CD4-positive, alpha-beta T cell treated with Interleukin-17A for 1 hour (primary cell): ENCODE data around the gene ALOX12B.
"Not testable (repeated sequence)": the region's sequence is repeated elsewhere in the genome, so short reads cannot be mapped to it uniquely, and the experiment has no call there.

Source experiments
- DNase-seq: peaks from one replicate; pipeline ENCODE4 v3.0.0-alpha.2; 2020

The ALOX12B gene

DNA sequence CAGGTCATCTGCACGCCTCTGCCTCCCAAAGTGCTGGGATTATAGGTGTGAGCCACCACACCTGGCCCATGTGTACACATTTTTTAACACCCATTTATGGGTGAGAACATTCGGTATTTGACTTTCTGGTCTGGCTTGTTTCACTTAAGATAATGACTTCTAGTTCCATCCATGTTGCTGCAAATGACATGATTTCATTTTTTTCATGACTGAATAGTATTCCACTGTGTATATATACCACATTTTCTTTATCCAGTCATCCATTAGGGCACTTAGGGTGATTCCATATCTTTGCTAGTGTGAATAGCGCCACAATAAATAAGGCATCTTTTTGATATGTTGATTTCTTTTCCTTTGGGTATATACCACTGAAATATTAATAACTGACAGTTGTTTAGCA is 5.6 kb downstream of the ALOX12B start:
- no peak for DNase-seq

DNA sequence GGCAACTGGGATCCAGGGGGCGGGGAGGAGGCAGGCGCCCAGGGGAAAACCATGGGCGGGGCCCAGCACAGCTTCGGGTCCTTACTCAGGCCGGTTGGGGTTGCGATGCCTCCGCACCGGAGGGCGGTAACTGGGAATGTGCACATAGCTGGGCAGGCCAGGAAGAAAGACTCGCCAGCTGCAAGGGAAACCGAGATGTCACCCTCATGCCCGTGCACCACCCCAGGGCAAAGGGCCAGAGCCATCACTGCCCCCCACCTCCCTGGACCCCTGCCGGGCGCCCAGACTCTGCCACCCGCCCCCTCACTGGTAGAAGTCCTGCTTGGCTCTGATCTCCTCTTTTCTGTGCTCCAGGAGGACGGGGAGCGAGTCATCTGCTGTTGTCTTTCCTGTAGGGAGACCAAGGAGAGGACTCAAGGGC is 6.7 kb downstream of the ALOX12B start:
- DNase-seq, result no peak

DNA sequence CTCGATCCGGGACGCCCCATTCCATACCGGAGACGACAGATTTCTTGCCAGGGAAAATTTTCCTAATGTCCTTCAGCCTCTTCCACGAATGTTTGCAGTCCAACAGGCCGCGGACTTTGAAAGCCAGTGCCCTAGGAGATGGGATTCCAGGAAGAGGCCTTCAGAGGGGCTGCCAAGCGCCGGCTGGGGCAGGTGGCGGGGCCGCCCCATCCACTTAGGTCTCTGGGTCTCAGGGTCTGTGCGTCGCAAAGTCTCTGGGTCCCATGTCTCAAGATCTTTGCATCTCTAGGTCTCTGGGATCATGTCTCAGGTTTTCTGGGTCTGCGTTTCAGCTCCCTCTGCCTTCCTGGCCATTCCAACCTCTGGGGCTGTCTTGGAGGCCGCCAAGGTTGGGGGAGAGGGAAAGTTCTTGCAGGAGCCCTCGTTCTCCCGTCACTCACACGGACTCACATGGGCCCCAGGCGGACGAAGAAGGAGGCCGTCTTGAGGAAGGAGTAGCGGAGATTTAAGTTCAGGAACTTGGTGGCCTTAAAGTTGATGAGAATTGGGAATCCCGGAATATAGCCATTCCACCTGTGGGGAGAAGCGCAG is 7.2 kb downstream of the ALOX12B start:
- DNase-seq, result no peak

DNA sequence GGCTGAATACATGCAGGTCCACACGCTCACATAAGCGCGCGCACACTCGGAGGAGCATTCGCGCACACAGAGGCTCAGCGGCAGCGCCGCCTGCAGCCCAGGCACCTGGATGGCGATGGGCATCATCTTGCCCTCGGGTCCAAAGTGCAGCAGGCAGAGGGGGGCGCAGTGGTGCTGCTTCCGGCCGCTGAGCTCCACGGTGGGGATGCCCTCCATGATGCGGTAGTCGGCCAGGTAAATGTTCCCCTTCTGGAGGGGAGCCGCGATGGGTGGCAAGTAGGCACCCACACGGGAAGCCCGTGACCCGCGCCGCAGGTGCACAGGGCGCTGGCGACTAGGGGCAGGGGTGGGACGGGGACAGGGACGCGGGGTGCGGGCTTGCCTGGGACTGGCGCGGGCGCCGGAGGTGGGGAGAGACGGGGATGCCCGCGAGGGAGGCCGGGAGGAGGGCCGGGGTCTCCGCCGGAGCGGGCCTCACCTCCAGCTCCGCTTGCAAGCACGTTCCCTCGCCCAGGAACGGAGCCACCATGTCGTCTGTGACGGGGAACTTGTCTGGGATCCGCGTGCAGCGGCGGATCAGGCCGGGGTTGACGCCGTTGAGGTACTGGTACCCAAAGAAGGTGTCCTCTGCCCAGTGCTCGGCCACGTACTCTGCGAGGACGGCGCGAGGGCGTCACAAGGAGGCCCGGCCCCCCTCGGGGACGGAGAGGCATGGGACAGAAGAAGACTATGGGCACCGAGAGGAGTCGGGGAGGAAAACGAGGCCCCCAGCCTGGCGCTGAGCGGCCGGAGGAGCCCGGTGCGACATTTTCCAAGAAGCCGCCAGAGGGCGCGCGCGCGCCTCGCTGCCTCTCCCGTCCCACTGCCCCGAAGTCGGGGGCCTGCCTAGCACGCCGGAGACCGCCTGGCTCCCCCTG is 8.0 kb downstream of the ALOX12B start:
- DNase-seq, result peak; percentile 85

DNA sequence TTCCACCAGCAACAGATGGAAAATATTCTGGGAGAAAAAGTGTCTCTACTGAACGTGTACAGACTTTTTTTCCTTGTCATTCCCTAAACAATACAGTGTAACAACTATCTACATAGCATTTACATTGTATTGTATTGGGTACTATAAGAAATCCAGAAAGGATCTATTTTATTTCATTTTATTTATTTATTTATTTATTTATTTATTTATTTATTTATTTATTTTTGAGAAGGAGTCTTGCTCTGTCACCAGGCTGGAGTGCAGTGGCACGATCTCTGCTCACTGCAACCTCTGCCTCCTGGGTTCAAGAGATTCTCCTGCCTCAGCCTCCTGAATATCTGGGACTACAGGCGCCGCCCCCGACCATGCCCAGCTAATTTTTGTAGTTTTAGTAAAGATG is 9.6 kb downstream of the ALOX12B start:
- DNase-seq, result not testable (repeated sequence)

DNA sequence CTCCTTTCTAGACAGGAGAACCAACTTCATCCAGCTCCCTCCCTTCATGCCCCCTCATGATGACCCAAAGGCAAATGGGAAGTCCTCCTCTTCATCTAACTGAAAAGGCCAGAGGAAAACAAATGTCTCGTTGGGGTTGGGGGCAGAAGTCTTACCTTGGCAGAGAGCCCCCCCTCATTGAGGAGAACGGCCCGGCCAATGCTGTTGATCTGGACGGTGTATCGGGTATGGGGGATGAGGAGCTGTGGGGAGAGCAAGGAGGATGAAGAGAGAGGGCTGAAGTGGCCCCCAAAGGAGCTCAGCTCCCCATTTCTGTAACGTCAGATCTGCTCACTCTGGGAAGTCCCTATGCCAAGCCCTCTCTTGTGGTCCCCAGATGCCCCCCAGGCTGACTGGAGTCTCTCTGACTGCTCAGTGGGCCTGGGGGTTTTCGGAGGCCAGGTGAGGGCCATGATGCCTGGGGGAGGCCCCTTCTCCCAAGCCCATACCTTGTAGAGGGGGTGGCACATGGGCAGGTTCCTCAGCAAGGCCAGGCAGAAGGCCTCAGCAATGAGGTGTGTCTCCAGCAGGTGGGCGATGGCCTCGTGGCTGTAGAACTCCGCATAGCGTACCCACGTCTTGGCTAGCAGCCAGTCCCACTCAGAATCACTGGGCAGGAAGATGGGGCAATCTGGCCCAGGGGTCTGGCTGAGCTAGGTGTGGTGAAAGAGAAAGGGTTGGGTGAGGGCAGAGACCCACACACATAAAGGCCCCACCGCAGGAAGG is 10.8 kb downstream of the ALOX12B start:
- no peak for DNase-seq

DNA sequence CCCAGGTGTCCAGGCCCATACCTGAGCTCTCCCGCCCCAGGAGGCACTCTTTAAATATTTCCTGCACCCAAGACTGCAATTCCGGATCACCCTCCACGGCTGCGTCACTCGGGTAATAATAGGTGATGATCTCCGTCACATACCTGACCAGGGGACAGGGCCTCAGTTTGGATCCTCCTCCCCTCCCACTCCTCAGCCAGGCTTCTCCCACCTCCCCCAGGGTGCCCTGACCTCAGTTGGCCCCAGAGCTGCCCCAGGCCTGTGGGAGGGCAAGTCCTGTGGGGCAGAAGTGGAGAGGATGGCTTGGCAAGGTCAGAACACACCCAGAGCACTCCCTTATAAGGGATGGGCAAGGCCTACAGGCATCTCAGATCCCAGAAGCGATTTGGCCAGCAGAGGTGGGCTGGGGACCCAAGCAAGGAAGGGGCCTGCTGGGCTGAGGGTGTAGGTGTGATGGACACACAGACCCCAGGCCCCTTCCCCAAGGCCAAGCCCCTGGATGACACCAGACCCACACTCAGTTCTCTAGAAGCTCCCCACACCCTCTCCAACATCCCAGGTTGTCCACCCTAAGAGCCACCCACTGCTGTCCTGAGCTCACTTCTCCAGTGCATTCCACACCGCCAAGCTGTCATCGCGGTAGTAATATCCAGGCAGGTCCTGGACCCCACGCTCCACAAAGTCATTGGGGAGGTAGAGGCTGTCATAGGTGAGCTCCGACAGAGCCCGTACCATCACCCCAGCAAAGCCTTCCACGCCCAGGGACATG is 11.8 kb downstream of the ALOX12B start:
- DNase-seq, result no peak

DNA sequence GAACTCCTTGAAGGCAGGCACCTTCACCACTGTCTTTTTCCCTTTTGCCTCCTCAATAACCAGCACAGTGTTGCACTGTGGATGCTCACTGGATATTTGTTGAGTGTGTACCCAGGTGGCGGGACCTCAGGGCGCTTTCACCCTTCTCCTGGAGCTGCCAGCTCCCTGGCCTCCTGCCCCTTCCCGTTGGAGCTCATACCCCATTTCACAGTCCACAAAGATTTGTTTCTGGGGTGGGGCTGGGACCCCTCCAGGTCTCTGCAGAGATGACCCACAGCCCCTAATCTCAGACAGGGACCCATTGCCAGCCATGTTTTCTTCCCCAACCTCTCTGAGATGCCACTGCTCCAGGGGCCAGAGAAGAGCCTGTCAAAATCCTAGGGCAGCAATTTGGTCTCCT is 12.4 kb downstream of the ALOX12B start:
- no peak for DNase-seq

DNA sequence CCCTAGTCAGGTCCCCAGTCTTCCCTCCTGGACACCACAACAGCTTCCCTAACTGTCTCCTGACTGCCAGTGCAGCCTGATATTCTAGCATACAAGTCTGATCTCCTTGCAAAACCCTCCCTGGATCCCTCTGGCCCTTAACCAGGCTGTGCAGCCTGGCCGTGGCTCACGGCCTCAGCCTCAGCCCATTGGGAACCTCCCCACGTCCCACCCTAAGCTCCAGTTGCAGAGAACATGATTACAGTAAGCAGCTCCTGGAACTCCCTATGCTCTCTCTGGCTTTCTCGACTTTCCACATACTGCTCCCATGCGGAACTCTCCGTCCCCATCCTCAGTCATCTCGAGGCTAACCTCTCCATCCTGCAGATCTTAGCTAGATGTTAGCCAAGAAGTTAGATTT is 13.0 kb downstream of the ALOX12B start:
- no peak for DNase-seq

DNA sequence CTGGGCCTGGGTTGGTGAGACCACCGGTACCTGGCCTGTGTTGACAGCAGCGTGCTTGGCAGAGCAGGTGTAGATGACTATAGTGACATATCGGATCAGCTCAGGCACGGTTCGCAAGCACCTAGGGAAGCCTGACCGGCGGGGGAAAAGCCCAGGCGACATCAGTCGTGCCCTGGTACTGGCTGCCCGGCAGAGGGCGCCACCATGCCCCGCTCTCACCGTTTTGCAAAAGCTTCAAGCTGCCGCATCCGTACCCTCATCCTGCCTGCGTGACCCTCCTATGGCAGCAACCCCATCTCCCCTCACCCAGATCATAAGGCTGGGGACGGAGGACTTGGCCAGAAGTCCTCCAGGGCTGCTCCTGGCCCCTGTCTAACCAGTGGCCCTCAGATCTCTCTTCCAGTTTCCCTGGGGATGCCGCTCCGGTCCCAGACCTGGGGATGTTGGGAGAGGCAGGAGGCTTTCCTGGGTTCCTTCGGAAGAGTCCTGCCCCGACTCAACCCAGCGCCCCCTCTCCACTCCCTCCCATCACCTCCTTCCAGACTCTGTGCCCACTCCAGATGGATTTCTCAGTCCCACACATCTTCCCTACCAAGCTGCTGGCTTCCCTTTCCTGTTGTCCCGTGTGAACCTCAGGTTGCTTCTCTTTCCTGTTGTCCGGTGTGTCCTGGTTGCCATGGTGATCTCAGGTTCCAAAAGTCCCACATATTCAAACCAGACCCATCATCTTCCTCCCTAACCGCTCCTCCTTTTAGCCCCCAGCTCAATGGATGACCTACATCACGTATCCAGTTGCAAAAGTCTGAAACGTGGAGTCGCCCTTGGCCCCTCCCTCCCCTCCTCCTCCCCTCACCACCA is 13.7 kb downstream of the ALOX12B start:
- DNase-seq, result peak; percentile 89

DNA sequence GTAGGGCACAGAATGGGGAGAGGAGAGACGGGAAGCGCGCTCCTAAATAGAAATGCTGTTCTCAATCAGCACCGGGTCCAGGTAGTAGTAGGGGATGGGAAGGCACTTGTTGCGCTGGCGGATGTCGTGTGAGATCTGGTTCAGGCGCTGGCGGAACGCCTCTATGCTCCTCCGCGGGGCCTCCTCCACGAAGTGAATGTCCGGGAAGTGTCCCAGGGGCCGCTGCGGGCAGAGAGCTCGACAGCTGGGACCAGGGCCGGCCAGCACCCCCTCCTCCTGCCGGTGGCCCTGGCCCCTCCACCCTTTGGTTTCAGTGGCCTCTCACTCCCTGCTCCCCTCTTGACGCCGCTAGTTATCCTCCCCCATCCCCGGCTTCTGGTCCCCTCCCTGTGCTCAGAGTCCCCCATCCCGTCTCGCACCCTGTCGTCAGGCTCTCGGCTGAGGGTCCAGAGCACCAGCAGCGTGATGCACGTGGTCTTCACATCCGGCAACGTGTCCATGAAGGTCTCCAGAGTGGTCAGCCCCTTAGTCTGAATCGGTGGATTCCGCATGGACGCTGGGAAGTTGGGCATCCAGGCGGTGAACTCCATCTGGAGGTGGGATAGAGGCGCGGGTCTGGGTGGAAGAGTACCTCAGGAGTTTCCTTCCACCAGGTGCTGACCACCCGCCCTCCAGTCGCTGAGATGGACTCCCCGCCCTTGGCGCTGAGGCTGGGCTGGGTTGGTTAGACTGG is 14.6 kb downstream of the ALOX12B start:
- peak; percentile 33 for DNase-seq

DNA sequence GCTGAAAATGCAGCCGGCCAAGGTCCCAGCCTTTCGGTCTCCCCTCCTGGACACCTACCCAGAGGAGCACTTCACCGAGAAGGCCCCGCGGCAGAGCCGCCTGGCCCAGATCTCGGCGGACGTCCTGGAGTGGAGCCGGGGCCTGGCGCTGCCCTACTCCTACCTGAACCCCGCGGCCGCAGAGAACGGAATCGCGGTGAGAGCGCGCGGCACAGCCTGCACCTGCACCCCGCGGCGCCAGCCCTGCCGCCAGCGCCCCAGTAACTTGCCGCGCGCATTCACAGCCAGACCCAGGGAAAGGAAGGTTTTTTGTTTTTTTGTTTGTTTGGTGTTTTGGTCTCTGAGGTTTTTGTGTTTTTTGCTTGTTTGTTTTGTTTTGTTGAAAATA is 15.2 kb downstream of the ALOX12B start:
- no peak for DNase-seq

DNA sequence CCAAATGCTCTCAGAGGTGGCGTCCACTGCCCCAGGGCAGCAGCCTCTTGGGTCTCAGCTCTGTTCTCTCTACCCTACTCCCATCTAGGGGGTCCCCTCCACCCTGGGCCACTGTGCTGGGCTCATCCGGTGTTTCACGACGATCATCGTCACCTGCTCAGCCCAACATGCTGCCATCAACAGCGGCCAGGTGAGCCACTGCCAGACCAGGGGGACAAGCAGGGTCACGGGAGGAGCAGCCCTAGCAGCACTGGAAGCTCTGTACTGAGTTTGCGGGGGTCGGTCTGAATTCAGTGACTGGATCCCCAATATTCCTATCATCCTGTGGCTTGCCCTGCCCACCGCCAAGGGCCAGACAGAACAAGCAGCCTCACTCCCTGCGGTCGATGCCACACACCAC is 16.0 kb downstream of the ALOX12B start:
- no peak for DNase-seq

DNA sequence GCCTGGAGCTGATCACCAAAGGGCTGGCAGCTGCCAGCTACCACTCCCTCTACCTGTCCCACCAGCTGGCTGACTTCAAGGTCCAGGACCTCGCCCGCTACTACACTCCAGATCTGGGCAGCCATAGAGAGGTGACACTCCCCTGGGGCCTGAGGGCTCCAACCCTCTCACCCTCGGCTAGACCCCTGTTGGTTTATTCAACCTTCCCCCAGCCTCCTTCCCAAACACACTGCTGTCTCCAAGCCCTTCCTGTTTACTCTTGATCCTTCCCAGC is 18.0 kb downstream of the ALOX12B start:
- no peak for DNase-seq

DNA sequence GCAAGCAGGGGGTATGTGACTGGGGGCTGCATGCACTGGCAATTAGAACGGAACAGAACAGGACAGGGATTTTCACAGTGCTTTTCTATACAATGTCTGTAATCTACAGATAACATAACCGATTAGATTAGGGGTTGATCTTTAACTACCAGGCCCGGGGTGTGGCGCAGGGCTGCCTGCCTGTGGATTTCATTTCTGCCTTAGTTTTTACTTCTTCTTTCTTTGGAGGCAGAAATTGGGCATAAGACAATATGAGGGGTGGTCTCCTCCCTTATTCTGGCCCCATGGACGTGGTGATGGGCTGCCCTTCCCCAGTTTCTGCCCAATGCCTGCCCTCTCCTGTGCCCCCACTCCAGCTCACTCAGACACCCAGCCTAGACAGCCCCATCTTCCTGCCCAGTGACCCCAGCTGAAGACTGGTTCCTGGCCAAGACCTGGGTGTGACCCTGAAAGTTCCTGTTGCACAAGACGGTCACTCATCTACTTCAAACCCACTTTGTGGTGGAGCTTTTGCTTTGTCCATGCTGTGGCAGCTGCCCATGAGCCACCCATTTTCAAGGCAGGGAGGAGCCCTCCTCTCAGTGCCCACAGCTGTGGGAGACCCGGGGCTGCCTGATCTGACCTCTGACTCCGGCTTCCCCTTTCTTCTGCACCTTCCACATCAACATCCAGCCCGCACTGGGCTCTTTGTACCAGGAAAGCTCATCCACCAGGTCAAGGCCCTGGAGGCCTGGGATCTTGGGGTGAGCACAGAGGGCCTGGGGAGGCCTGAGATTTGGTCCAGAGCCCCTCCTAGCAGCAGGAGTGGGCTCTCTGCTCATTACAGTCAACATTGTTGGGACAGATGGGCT is 18.6 kb downstream of the ALOX12B start:
- no peak for DNase-seq

DNA sequence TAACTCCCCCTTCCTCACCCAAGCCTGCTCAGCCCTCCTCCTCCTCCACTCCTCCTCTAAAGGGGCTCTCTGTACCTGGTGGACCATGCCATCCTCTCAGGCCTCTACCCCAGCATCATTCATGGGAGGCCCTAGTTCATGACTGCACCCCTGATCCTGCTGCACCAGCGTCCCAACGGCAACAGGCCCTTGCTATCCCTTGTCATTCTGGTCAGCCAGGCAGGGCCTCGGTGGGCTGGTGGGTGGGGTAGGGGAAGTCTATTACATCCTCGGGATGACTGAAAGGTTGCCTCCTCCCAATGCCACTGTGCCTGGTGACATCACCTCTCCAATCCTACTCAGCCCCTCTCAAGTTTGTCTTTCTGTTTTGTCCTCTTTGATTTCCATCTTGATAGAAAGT is 19.7 kb downstream of the ALOX12B start:
- no peak for DNase-seq

DNA sequence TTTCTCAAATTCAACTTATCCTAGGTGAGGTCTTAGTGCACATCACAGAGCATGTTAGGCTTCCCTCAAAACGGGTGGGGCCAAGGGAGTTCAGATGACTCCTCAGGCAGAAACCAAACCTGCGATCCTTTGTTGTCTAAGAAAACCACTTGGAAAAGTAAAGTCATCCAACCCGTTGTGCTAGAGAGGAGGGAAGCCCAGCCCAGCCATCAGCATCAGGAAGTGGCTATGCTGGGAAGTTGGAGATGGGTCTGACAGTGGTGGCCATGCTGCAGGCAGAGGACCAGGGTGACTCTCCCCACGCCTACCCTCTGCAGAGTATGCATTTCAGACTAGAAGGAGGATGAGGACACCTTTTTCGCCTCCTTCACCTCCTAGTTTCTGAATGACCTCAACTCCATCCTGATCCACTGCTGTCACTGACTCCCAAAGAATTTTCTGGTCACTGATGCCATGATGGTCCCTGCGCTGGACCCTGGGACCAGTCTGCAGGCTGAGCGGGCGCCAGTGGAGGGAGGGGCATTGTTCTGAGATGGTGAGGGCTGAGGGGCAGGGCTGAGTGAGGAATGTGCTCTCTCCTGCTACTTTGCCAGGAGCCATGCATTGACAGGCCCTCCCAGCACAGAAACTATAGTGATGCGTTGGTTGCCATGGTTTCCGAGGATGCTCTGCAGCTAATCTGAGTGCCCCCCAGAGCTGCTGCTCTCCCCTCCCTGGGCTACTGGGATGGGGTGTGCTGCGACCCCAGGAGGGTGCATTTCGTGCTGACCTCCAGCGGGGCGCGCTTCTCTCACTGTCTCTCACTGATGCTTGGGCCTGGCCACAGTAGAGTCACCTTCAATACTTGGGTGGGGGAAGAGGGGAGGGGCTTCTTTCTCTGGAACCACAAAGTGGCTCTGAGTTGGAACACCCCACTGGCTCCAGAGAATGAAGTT is 20.4 kb downstream of the ALOX12B start:
- DNase-seq, result no peak

DNA sequence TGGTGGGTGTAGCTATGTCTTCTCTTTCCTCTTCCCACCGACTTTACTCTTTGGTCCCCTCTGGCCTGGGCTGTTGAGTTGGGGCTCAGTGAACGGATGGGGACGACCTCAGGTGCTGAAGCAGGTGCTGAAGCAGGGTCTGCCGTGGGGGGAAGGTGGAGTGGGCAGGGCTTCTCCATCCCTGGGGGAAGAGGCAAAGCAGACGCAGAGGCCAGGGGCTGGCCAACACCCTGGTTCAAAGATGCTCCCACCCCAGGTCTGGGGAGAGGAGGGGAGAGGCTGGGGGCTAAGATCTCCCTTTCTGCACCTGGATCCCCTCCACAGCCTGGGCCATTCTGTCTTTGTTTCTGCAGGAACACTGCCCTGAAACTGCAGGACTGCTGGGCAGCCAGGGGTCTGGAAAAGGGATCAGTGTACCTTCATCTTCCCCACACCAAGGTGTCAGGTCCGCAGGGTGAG is 22.9 kb downstream of the ALOX12B start:
- DNase-seq, result no peak
